ENCODE results near the gene TSHR.

GRCh38 chr14:80946187-80946586 lies 9.2 kb upstream of the TSHR start:
- no peak for TF ChIP-seq CTCF (IDR thresholded peaks at IDR 0.05)
- TF ChIP-seq ZFX (IDR thresholded peaks at IDR 0.05; ENCODE audit: borderline replicate concordance): no peak
